Omental fat pad (tissue), 4 donors: Measurements from ENCODE around the gene SEC61A1. TPM values are rescaled to one million over a fixed set of nuclear protein-coding genes. Genes with fewer than 3 reads are reported as not detected.

Experiments
- ATAC-seq: fragments of 150-250 bp; one replicate; pipeline ENCODE4 v1.9.1; 2016; ENCODE audit warnings: mild to moderate bottlenecking, moderate library complexity; ENCODE audit not compliant: low FRiP score
- DNase-seq: peaks from one replicate; pipeline ENCODE4 v3.0.0-alpha.2; 2019; ENCODE audit warnings: low spot score
- total RNA-seq, 4 donors: library from RNA; depleted of rRNA; stranded (reverse); fragments of >200 nt; gene quantifications; one replicate each; pipeline ENCODE4 v1.1.0, GENCODE V29; 2016
- TF ChIP-seq, protein P1 (sequence below), 3 donors: fragments of 450-650 bp; IDR thresholded peaks; one replicate each; pipeline ENCODE4 v1.5.1; 2016 to 2017; ENCODE audit warnings: antibody characterized with exemption in 3 of 3, mild to moderate bottlenecking in 3 of 3, moderate library complexity in 2 of 3

The SEC61A1 gene
- total RNA-seq, 4 donors from 2014 or later, result 125 to 208 (median 203) TPM

- ATAC-seq (no peak), DNase-seq (no peak)
- TF ChIP-seq, protein P1, sequence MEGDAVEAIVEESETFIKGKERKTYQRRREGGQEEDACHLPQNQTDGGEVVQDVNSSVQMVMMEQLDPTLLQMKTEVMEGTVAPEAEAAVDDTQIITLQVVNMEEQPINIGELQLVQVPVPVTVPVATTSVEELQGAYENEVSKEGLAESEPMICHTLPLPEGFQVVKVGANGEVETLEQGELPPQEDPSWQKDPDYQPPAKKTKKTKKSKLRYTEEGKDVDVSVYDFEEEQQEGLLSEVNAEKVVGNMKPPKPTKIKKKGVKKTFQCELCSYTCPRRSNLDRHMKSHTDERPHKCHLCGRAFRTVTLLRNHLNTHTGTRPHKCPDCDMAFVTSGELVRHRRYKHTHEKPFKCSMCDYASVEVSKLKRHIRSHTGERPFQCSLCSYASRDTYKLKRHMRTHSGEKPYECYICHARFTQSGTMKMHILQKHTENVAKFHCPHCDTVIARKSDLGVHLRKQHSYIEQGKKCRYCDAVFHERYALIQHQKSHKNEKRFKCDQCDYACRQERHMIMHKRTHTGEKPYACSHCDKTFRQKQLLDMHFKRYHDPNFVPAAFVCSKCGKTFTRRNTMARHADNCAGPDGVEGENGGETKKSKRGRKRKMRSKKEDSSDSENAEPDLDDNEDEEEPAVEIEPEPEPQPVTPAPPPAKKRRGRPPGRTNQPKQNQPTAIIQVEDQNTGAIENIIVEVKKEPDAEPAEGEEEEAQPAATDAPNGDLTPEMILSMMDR (IDR thresholded peaks at IDR 0.05), result no peak
These were observed 11.6 kb upstream of the SEC61A1 start for GRCh38 chr3:128040660-128041059.

GRCh38 chr3:128041344-128041743, 10.9 kb upstream of the SEC61A1 start:
- TF ChIP-seq, protein P1 (IDR thresholded peaks at IDR 0.05), result no peak
- ATAC-seq (no peak), DNase-seq (no peak)

- DNase-seq (no peak), ATAC-seq (no peak)
- TF ChIP-seq, protein P1 (IDR thresholded peaks at IDR 0.05), result no peak
These were observed 1.6 kb upstream of the SEC61A1 start for GRCh38 chr3:128050597-128050996.

GRCh38 chr3:128051459-128051836, 789 bp upstream of the SEC61A1 start:
- ATAC-seq (no peak), DNase-seq (no peak)
- TF ChIP-seq, protein P1 (IDR thresholded peaks at IDR 0.05), result no peak

DNA sequence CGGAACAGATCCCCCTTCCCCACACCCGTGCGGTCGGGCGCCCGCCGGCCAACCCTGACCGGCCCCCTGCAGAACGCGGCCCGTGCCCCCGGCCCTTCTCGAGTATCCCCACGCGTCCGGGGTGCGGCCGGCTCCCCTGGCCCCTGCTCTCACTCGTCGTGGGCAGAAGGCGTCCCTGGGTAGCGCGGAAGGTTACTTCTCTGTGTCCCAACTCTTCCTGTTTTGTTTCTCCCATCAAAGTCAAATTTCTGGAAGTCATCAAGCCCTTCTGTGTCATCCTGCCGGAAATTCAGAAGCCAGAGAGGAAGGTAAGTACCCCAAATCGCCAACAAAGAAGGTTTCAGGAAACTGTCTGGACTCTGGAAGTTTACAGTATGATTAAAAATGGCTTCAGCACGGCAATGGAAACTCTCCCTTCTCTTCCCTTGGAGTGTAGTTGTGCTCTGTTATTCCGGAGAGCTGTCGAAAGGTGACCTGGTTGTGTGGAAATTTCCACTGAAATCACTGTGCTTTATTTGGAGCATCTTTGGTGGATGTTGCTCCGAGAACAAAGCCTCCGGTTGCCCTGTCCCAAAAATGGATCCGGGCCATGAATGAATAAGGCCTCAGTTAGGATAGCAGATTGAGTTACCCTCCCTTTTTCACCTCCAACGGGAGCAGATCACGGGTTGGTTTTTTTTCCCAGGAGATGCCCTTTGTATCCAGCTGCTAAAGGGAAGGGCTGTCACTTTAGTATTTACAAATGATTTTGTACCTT, 536 bp downstream of the SEC61A1 start:
- ATAC-seq, result no peak
- no peak for DNase-seq
- TF ChIP-seq, protein P1 (IDR thresholded peaks at IDR 0.05), result no peak

GRCh38 chr3:128053614-128054013, 1.4 kb downstream of the SEC61A1 start:
- ATAC-seq (no peak), DNase-seq (no peak)
- TF ChIP-seq, protein P1 (IDR thresholded peaks at IDR 0.05), result no peak

GRCh38 chr3:128054367-128054766, 2.1 kb downstream of the SEC61A1 start:
- DNase-seq (no peak), ATAC-seq (no peak)
- TF ChIP-seq, protein P1 (IDR thresholded peaks at IDR 0.05), result no peak
